Activated naive CD4-positive, alpha-beta T cell treated with Interleukin-2 at 50 U/mL for 16 hours (primary cell): ENCODE results near the gene RPL13A.
"Not testable (repeated sequence)": the region's sequence is repeated elsewhere in the genome, so short reads cannot be mapped to it uniquely, and the experiment has no call there.

Experiments used
- DNase-seq: peaks from one replicate; pipeline ENCODE4 v3.0.0-alpha.2; 2020

Gene RPL13A

DNA sequence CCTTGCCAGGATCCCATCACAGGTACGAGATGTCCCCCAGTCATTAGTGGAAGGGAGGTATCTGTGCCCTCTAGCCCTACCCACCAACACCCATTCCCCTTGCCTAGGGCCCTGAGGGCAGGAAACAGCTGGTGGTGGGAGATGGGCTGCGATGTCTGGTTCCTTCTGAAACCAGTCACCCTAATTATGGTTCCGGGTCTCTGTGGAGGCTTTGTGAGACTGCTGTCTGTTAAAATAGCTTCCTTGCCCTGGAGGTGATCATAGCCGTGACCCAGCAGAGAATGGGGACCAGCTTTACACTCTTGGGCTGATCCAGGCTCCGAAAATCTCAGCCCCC, 28.9 kb upstream of the RPL13A start:
- DNase-seq, result no peak

DNA sequence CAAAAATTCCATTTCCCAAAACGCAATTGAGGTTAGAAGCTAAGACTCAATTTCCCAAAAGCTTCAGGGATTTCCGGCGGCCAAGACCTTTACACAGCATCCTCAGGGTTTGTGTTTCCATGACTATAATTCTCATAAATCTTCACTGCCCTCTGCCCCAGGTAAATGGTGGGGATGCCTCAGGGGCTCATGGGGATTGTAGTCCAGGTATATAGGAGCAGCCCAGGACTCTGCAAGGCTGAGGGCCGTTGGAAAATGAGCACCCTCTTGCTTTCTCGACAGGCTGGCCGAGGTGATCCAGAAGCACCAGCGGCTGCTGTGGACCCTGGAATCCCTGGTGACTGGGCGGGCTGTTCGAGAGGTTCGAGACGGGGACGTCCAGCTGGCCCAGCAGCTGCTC, 28.0 kb upstream of the RPL13A start:
- no peak for DNase-seq

DNA sequence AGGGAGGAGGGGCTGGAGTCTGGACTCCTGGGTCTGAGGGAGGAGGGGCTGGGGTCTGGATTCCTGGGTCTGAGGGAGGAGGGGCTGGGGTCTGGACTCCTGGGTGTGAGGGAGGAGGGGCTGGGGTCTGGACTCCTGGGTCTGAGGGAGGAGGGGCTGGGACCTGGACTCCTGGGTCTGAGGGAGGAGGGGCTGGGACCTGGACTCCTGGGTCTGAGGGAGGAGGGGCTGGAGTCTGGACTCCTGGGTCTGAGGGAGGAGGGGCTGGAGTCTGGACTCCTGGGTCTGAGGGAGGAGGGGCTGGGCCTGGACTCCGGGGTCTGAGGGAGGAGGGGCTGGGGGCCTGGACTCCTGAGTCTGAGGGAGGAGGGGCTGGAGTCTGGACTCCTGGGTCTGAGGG, 26.3 kb upstream of the RPL13A start:
- not testable (repeated sequence) for DNase-seq

DNA sequence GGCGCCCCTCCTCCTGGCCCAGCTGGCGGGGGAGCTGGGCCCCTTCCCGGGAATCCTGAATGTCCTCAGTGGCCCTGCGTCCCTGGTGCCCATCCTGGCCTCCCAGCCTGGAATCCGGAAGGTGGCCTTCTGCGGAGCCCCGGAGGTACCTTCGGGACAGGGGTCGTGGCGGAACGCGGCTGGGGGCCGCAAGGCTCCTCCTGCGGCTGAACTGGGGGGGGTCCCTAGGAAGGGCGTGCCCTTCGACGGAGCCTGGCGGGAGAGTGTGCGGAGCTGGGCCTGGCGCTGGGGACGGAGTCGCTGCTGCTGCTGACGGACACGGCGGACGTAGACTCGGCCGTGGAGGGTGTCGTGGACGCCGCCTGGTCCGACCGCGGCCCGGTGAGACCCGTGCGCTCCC, 25.8 kb upstream of the RPL13A start:
- no peak for DNase-seq

DNA sequence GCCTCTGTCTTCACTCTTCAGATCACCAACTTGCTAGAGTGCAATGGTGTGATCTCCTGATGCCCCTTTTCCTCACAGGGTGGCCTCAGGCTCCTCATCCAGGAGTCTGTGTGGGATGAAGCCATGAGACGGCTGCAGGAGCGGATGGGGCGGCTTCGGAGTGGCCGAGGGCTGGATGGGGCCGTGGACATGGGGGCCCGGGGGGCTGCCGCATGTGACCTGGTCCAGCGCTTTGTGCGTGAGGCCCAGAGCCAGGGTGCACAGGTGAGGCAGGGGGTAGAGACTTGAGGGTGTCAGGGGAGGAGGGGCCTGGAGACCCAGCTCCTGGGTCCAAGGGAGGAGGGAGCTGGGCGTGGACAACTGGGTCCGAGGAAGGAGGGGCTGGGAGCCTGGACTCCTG, 24.9 kb upstream of the RPL13A start:
- DNase-seq, result no peak

DNA sequence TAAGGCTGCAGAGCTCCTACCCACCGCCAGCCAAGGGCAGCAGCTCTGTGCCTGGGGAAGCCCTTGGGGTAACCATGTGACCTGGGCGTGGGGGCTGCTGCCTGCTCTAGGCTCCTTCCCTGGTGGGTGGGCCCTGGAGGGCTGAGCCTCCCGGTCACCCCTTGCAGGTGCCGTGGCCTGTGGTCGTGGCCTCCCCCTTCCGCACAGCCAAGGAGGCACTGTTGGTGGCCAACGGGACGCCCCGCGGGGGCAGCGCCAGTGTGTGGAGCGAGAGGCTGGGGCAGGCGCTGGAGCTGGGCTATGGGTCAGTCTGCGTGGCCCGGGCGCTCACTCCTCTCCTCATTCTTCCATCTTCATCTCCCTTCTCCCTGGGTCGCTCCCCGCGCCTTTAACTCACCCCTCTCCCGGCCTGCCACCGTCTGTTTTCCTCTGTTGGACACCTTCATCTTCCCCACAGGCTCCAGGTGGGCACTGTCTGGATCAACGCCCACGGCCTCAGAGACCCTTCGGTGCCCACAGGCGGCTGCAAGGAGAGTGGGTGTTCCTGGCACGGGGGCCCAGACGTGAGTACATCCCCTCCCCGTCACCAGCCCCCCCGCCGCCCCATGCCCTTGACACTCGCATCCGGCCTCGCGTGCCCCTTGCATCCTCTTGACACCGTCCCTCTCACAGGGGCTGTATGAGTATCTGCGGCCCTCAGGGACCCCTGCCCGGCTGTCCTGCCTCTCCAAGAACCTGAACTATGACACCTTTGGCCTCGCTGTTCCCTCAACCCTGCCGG, 23.3 kb upstream of the RPL13A start:
- no peak for DNase-seq

DNA sequence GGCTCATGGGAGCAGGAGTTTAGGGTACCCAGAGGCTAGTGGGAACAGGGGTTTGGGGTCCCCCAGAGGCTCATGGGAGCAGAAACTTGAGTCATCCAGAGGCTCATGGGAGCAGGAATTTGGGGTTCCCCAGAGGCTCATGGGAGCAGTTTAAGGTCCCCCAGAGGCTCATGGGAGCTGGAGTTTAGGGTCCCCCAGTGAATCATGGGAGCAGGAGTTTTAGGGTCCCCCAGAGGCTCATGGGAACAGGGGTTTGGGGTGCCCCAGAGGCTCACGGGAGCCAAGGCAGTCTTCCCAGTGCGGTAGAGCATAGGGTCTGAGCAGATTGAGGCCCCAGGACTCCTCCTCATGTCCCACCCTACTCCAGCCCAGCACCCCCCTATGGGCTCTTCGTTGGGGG, 22.0 kb upstream of the RPL13A start:
- DNase-seq, result no peak

DNA sequence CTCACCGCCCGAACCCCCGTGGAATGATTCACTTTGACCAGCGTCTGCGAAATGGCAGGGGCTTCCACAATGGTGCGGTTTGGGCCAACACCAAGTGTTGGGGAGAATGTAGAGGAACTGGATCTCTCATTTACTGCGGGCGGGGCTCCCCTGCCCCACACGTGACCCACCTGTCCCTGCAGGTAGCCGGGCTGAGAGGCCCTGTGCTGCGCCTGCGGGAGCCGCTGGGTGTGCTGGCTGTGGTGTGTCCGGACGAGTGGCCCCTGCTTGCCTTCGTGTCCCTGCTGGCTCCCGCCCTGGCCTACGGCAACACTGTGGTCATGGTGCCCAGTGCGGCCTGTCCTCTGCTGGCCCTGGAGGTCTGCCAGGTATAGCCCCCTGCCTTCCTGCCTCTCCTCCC, 19.2 kb upstream of the RPL13A start:
- no peak for DNase-seq

DNA sequence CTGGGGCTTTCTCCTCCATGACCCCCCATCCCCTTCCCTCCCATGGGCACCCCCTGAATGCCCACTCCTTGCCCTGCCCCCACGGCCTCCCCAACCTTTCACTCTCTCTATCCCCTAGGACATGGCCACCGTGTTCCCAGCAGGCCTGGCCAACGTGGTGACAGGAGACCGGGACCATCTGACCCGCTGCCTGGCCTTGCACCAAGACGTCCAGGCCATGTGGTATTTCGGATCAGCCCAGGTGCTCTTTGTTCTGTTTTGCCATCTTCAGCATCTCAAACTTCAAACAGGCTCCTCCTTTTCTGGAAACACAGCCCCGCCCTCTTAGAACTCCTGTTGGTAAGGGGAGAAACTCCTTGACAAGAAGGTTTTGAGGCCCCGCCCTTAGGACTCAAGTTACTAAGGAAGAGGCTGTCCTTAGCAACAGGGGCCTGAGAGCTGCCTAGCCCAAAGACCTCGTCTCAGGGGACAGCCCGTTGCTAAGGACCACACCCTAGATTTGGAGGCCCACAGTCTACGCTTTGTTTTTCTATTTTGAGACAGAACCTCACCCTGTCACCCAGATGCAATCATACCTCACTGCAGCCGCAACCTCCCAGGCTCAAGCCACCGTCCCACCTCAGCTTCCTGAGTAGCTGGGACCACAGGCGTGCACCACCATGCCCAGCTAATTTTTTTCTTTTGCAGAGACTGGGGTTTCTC, 18.5 kb upstream of the RPL13A start:
- DNase-seq, result peak; percentile 76

DNA sequence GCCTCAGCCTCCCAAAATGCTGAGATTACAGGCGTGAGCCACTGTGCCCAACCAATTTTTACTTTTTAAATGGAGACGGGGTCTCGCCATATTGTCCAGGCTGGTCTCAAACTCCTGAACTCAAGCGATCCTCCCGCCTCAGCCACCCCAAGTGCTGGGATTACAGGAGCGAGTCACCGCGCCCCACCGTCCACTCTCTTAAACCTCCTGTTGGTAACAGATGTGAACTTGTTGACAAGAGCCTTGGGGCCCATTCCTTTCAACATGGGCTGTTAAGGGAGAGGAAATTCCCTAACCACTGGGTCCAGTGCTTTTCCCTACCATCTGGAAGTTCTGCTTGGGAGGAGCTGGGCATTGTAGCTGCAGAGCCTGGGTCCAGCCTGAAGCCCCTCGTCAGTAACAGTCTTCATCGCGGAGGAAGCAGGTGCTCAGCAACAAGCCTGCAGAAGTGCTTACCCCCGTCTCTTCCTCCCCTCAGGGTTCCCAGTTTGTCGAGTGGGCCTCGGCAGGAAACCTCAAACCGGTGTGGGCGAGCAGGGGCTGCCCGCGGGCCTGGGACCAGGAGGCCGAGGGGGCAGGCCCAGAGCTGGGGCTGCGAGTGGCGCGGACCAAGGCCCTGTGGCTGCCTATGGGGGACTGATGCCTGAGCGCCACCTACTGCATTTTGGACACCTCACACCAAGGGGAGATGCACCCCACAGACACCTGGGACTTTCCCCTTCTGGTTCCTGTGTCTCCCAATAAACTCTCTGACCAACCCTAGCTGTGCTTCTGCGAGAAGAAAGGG, 17.4 kb upstream of the RPL13A start:
- peak; percentile 77 for DNase-seq

DNA sequence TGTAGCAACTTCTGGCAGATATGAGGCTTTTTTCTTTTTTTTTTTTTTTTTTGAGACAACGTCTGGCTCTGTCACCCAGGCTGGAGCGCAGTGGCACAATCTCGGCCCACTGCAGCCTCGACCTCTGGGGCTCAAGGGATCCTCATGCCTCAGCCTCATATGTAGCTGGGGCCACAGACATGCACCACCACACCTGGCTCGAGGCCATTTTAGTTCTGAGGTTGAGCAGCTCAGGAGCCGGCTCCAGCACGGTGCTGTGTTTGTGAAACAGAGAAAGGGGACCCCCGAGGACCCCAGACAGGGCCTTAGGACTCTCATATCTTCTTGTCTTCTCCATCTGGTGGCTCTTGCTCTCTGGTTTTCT, 16.8 kb upstream of the RPL13A start:
- DNase-seq, result no peak

DNA sequence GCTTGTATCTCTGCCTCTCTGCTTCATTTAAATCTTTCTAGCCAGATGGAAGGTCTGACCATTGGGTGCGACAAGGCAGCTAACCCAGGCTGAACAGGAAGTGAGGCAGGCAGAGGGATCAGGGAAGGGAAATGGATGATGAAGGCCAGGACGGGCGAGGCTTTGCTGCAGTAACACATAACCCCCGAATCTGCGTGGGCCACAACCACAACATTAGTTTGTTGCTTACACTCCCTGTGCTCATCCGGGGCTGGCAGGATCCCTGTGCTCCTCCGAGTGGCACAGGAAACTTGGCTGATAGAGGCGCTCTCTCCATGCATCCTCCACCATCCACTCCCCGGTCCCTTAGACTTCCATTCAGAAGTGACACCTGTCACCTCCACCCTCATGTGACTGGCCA, 14.5 kb upstream of the RPL13A start:
- no peak for DNase-seq

DNA sequence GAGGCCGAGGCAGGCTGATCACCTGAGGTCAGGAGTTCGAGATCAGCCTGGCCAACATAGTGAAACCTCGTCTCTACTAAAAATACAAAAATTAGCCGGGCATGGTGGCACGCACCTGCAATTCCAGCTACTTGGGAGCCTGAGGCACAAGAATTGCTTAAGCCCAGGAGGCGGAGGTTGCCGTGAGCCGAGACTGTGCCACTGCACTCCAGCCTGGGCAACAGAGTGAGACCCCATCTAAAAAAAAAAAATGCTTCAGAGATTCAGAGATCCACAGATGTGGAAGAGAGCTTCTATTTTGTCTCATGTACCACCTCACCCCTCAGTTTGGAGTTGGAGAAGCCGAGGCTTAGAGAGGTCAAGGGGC, 13.9 kb upstream of the RPL13A start:
- DNase-seq, result not testable (repeated sequence)

DNA sequence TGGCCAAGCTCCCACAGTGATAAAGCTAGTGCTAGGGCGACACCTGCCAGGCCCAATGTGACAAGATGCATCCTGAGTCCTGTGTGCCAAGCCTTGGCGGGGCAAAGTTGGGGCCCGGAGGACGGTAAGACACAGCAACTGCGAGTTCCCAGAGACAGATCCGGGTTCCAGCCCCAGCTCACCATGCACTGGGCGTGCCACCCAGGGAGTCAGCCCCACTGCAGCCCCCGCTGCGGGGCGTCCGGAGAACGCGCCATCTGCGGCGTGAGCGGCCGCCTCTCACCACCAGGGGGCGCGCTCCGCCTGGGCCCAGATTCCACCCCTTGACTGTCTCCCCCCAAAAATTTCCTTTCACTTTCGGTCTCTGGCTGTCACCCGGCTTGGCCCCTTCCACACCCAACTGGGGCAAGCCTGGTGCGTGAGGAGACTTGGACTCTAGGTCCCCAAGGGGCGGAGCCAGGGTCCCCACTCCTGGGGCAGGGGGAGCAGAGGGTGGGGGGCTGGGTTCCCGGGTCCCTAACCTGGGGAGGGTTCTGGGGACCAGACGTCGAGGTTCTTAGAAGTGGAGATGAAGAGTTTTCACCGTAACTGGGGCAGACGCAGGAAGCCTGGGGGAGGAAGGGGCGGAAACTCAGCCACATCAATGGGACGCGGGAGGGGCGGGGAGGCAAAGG, 13.4 kb upstream of the RPL13A start, which contains the start of gene FLT3LG:
Gene FLT3LG, plus strand, starts transcription at position 348 of the 674 bp plus-strand sequence. CDS start 425 bp downstream, outside the sequence.
- peak; percentile 92 for DNase-seq

DNA sequence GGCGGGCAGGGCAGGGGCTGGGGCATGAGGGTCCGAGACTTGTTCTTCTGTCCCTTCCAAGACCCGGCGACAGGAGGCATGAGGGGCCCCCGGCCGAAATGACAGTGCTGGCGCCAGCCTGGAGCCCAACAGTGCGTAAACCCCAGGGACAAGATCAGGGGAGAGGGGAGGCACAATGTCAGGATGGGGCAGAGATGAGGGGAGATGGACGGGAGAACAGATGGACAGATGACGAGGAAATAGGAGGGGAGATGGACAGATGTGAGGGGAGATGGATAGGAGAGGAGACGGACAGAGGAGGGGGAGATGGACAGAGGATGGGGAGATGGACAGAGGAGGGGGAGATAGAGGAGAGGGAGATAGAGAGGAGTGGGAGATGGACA, 12.9 kb upstream of the RPL13A start:
- DNase-seq, result no peak

DNA sequence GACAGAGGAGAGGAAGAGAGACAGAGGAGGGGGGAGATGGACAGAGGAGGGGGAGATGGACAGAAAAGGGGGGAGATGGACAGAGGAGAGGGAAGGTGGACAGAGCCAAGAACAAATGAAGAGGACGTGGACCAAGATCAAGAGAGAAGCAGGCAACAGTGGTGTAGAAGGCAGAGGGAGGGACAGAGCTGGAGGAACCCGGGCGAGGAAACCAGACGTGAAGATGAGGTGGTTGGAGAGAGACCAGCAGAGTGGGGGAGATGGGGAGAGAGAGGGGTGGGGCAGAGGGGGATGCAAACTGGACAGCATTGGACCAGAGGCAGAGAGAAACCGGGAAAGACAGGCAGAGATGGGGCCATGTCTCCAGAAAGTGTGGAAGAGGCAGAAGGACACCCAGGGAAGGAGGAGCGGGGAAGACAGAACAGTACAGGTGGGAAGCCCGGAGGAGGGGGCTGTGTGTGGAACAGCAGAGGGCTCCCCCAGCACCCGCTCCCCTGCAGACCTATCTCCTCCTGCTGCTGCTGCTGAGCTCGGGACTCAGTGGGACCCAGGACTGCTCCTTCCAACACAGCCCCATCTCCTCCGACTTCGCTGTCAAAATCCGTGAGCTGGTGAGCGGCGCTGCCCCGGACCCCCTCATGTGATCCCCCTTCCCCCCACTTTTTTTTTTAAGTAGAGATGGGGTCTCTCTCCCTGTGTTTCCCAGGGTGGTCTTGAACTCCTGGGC, 12.1 kb upstream of the RPL13A start:
- peak; percentile 24 for DNase-seq

DNA sequence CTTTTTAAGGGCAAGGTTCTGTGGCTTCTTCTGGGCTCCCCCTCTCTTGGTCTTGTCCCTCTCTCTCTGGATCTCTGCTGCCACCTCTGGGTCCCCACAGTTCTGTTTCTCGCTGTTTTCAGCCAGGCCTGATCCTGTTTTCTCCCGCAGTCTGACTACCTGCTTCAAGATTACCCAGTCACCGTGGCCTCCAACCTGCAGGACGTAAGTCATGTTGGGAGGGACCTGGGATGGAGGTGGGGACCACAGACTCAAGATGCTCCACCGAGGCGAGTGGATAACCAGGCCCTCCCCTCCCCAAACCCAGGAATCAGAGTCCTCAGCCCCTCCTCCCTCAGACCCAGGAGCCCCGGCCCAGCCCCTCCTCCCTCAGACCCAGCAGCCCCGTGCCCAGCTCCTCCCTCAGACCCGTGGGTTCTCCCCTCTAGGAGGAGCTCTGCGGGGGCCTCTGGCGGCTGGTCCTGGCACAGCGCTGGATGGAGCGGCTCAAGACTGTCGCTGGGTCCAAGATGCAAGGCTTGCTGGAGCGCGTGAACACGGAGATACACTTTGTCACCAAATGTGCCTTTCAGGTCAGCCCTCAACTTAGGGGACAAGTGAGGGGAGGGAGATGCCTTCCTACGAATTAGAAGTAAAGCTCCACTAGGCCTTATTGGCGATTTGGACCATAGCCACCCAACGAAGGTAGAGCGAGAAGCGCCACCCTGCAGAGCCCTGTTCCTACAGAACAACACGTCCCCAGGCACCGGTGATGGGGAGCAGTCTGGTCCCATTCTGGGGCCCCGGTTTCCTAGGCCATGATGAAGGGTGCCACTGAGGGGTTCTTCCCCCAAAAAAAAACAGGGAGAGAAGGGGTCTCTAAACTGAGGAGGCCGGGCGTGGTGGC, 11.2 kb upstream of the RPL13A start:
- peak; percentile 81 for DNase-seq

DNA sequence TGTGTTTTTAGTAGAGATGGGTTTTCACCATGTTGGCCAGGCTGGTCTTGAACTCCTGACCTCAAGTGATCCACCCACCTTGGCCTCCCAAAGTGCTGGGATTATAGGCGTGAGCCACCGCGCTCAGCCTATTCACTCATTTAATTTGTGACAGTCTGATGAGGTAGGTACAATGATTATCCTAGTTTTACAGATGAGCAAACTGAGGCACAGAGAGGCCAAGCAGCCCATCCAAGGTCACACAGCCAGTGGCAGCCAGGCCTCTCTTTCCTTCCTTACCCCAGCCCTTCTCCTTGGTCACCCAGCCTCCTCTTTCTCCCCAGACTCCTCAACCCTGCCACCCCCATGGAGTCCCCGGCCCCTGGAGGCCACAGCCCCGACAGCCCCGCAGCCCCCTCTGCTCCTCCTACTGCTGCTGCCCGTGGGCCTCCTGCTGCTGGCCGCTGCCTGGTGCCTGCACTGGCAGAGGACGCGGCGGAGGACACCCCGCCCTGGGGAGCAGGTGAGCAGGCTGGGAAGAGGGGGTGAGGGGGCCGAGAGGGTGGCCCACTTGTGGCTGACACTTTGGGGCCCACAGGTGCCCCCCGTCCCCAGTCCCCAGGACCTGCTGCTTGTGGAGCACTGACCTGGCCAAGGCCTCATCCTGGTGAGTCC, 7.3 kb upstream of the RPL13A start:
- DNase-seq, result no peak

DNA sequence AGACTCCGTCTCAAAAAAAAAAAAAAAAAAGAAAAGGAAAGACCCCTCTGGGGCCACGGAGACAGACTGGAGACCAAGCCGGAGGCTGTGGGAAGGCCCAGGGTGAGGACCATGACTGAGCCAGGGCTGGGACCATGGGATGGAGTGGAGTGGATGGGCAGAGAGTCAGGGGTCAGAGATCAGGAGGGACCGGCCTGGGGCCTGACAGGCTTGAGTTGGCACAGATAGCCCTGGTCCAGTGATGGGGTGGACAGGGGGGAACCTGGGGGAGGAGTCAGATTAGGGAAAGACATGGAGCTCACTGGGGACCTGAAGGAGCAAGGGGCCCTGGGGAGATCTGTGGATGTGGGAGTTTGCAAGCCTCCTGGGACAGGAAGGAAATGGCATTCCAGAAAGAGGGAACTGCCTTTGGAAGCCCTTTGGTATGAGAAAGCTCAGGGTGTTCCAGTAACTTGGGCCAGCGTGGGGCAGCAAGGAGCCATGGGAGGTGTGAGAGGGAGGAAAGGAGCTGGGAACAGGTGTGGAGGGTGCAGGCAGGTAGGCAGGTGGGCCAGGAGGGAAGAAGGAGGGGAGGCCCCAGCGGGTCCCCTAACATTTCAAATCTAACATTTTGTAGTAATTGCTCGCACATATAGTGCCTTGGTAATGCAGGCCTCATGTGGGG, 6.3 kb upstream of the RPL13A start:
- no peak for DNase-seq

DNA sequence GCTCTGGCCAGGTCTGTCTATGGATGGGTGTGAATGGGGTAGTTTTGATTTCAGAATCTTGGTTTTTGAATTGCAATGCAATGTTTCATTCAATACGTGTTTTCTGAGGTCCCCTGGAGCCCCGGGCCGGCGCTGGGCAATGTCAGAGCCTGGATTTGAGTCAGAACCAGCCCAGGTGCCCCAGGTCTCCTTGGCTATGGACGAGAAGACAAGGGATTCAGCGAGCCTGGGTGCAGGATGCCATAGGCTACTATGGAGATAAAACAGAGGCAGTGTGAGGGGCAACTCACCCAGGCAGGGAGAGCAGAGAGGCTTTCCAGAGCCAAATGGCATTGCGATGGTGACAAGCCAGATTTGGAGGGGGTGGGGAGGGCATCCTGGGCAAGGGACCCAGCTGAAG, 1.2 kb upstream of the RPL13A start:
- DNase-seq, result no peak
